ENCODE data around the gene GMDS.

Gene GMDS

DNA sequence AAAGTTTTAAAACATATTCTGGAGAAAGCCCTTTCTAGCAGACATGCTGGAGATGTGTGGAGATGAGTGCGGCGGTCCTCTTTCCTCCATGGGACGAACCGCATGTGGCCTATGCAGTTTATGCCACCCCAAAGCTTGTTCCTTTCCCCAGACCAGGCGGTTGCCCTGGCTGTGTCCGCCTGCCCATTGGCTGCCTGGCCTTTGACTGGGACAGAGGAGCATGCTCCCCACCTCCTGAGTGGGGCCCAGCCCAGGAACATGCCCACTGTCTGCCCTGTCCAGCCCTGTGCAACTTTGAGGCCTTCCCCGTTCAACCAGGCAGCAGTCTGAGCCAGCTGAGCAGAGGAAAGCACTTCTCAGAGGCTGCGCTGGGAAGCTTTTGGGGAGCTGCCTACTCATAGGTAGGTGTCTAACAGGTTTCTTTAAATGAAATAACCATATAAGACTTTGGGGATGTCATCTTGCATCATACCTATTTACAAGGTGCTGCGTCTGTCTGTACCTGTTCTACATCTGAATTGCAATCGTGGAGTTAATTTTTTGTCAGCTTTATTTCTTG lies 615.1 kb downstream of the GMDS start:
- TF ChIP-seq, protein P1, sequence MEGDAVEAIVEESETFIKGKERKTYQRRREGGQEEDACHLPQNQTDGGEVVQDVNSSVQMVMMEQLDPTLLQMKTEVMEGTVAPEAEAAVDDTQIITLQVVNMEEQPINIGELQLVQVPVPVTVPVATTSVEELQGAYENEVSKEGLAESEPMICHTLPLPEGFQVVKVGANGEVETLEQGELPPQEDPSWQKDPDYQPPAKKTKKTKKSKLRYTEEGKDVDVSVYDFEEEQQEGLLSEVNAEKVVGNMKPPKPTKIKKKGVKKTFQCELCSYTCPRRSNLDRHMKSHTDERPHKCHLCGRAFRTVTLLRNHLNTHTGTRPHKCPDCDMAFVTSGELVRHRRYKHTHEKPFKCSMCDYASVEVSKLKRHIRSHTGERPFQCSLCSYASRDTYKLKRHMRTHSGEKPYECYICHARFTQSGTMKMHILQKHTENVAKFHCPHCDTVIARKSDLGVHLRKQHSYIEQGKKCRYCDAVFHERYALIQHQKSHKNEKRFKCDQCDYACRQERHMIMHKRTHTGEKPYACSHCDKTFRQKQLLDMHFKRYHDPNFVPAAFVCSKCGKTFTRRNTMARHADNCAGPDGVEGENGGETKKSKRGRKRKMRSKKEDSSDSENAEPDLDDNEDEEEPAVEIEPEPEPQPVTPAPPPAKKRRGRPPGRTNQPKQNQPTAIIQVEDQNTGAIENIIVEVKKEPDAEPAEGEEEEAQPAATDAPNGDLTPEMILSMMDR (conservative IDR thresholded peaks at IDR 0.05; ENCODE audit: low read depth, low read length), result no peak
- no peaks in the 10 kb centered on the region for H3K36me3 ChIP-seq (ENCODE audit: insufficient read depth)
- H3K4me2 ChIP-seq, result no peak overlapping the region
- no peaks in the 10 kb centered on the region for H3K79me2 ChIP-seq (ENCODE audit: insufficient read depth, low read depth)
- H3K27ac ChIP-seq, result no peak overlapping the region
- no peak overlapping the region for H2AFZ ChIP-seq (ENCODE audit: low read depth)
- H4K20me1 ChIP-seq (ENCODE audit: insufficient read depth), result no peaks in the 10 kb centered on the region
- no peaks in the 10 kb centered on the region for H3K4me1 ChIP-seq (ENCODE audit: low read depth, poor library complexity, severe bottlenecking)
- no peaks in the 10 kb centered on the region for H3K27me3 ChIP-seq (ENCODE audit: insufficient read depth, low read depth)
- no peak overlapping the region for H3K9ac ChIP-seq
- no peak overlapping the region for H3K4me3 ChIP-seq (IDR thresholded peaks at IDR 0.05; ENCODE audit: insufficient read depth, low read depth, low read length)

DNA sequence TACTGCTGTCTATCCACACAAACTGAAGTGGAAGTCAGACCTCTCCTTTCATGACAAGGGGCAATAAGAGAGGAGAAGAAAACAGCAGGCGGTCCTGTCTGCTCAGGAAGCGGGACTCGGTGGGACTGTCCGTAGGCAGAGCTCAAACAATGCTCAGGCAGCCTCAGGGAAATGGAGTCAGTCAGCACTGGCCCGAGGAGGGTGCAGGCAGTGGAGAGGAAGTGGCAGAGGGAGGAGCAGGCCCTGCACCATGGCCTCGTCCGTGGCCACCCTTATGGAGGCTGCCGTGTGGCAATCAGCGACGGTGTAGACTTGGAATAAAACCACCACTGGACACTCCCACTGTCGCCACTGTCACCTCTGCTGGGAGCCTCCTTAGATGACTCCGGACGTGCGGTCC lies 616.1 kb downstream of the GMDS start:
- Histone ChIP-seq H4K20me1 (ENCODE audit: insufficient read depth) (no peaks in the 10 kb centered on the region), H3K27me3 (ENCODE audit: insufficient read depth, low read depth) (no peaks in the 10 kb centered on the region), H3K27ac (no peak overlapping the region), H2AFZ (ENCODE audit: low read depth) (no peak overlapping the region), H3K36me3 (ENCODE audit: insufficient read depth) (no peaks in the 10 kb centered on the region), H3K9ac (no peak overlapping the region), H3K4me1 (ENCODE audit: low read depth, poor library complexity, severe bottlenecking) (no peaks in the 10 kb centered on the region), H3K4me2 (no peak overlapping the region), H3K79me2 (ENCODE audit: insufficient read depth, low read depth) (no peaks in the 10 kb centered on the region), H3K4me3 (IDR thresholded peaks at IDR 0.05; ENCODE audit: insufficient read depth, low read depth, low read length) (no peak overlapping the region)
- TF ChIP-seq, protein P1 (conservative IDR thresholded peaks at IDR 0.05; ENCODE audit: low read depth, low read length), result no peak

DNA sequence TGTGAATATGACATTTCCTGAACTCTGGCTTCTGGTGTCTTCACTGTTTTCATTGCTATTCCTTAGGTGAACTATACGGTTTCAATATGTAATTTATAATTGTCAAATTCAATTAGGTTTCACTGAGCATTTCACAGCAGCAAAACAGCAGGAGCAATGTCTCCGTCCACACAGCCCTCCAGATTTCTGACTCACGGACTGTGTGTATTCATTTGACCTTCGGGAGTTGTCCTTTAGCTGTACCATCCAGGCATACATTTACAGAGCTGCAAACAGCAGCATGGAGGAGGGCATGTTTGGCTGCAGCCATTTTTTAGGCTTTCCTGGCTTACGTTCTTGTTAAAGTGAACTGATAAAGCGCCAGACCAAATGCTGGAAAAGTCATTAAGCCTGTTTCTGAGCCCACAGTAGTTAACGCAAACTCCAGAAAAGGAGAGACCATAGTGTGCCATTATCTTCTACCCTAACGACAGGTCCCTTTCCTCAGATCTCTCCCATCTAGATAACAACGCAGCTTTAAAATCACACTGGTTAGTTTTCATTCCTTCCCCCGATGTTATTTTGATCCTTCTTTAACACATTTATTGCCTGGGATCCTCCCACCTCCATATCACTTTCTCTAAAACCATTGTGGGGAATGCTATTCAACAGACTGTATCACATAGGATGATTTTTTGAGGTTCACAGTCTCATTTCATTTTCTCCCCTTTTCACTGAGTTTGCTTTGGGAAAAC lies 617.4 kb downstream of the GMDS start:
- TF ChIP-seq, protein P1 (conservative IDR thresholded peaks at IDR 0.05; ENCODE audit: low read depth, low read length), result no peak
- Histone ChIP-seq H3K27me3 (ENCODE audit: insufficient read depth, low read depth) (no peaks in the 10 kb centered on the region), H4K20me1 (ENCODE audit: insufficient read depth) (no peaks in the 10 kb centered on the region), H3K4me3 (IDR thresholded peaks at IDR 0.05; ENCODE audit: insufficient read depth, low read depth, low read length) (no peak overlapping the region), H3K79me2 (ENCODE audit: insufficient read depth, low read depth) (no peaks in the 10 kb centered on the region), H3K36me3 (ENCODE audit: insufficient read depth) (no peaks in the 10 kb centered on the region), H3K4me1 (ENCODE audit: low read depth, poor library complexity, severe bottlenecking) (no peaks in the 10 kb centered on the region), H3K4me2 (no peak overlapping the region), H3K9ac (no peak overlapping the region), H2AFZ (ENCODE audit: low read depth) (no peak overlapping the region), H3K27ac (no peak overlapping the region)

DNA sequence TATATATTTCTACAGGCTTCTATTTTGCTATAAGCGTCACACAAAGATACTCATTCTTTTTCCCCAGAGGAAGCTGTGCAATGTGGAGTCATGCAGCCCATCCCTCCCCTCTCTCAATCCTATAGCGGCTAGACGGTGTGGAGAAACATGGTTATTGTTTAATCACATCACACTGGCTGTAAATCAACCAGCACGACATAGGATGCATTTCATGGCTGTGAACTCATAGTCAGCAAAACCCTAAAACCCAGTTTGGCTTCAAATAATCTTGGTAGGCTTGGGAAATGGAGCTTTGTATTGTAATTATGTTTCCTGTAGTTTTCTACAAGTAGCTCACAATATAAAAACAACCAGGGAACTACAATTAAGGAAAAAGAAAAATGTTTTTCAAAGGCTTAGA lies 618.9 kb downstream of the GMDS start:
- H3K4me3 ChIP-seq (IDR thresholded peaks at IDR 0.05; ENCODE audit: insufficient read depth, low read depth, low read length), result no peak overlapping the region
- H3K4me1 ChIP-seq (ENCODE audit: low read depth, poor library complexity, severe bottlenecking), result no peaks in the 10 kb centered on the region
- H3K27ac ChIP-seq, result no peak overlapping the region
- no peak overlapping the region for H3K4me2 ChIP-seq
- H2AFZ ChIP-seq (ENCODE audit: low read depth), result no peak overlapping the region
- no peaks in the 10 kb centered on the region for H3K36me3 ChIP-seq (ENCODE audit: insufficient read depth)
- H3K9ac ChIP-seq, result no peak overlapping the region
- no peaks in the 10 kb centered on the region for H4K20me1 ChIP-seq (ENCODE audit: insufficient read depth)
- no peaks in the 10 kb centered on the region for H3K27me3 ChIP-seq (ENCODE audit: insufficient read depth, low read depth)
- TF ChIP-seq, protein P1 (conservative IDR thresholded peaks at IDR 0.05; ENCODE audit: low read depth, low read length), result no peak
- H3K79me2 ChIP-seq (ENCODE audit: insufficient read depth, low read depth), result no peaks in the 10 kb centered on the region

Data from KMS-11 (cell line).